H1 (cell line): ENCODE results near the gene DNAH12. TPM values are rescaled to one million over a fixed set of nuclear protein-coding genes. Genes with fewer than 3 reads are reported as not detected.

Experiments
- POLR2A ChIP-seq, 2 experiments: IDR thresholded peaks; 1 replicate in 1 of 2; 2 replicates in 1 of 2; pipeline ENCODE4 v1.6.1; 2011; ENCODE audit warnings: low read depth in 2 of 2, low read length in 2 of 2, mild to moderate bottlenecking in 2 of 2; ENCODE audit errors: control extremely low read depth in 1 of 2
- RNF2 ChIP-seq: fragments of 200-900, 300-1000 bp; sonication (generic); IDR thresholded peaks from 2 replicates; pipeline ENCODE4 v1.7.1; 2016; ENCODE audit warnings: borderline replicate concordance, low read depth, mild to moderate bottlenecking, antibody characterized with exemption, low read length; ENCODE audit not compliant: poor library complexity, severe bottlenecking; ENCODE audit errors: missing control alignments
- polyA plus RNA-seq, 7 experiments: library from polyadenylated mRNA; depleted of rRNA in 3 of 7; stranded (reverse) in 5 of 7; unstranded in 2 of 7; fragments of >200 nt in 5 of 7; fragments of 200-250 nt in 2 of 7; gene quantifications; 1 replicate in 5 of 7; 2 replicates in 1 of 7; 4 replicates in 1 of 7; pipeline versions ENCODE4 v1.2.1 to v1.2.3, GENCODE V29; 2011 to 2013; ENCODE audit warnings: missing spikeins in 2 of 7, mixed read lengths in 2 of 7
- total RNA-seq: library from RNA; stranded (reverse); fragmentation: NEBNext Ultra II Directional; extraction: Animal tissue kit (Norgen Biotek cat#: 25700); gene quantifications from 2 replicates; pipeline ENCODE4 v1.2.1, GENCODE V29; 2021

Gene DNAH12
- total and polyA plus RNA-seq, 2 of the 8 experiments (the other 6 are each of a cell fraction or from before 2014, with no cell fraction given) = not detected

GRCh38 chr3:57559526-57559925 is 15.4 kb upstream of the DNAH12 start (continued):
- TF ChIP-seq RNF2 = no peak
- TF ChIP-seq POLR2A (IDR thresholded peaks at IDR 0.05; ENCODE audit: control extremely low read depth in 1 of 2, low read depth in 2 of 2, low read length in 2 of 2) = no peak
- TF ChIP-seq, all 59 proteins: peak for 0
